Neural progenitor cell (in vitro differentiated cells): Measurements from ENCODE around the gene CDR2L. TPM values are rescaled to one million over a fixed set of nuclear protein-coding genes. Genes with fewer than 3 reads are reported as not detected.

Source experiments
- DNase-seq: peaks from one replicate; pipeline ENCODE4 v3.0.0-alpha.2; 2016; ENCODE audit warnings: low spot score
- H2AFZ ChIP-seq: fragments of 200-600 bp; sonication (generic); replicated peaks from 2 replicates; pipeline ENCODE4 v1.6.1; 2016; ENCODE audit warnings: antibody characterized with exemption
- H3F3A ChIP-seq: fragments of 200-600 bp; sonication (generic); 2 replicates; pipeline ENCODE4 v1.6.1; 2016; ENCODE audit warnings: antibody characterized with exemption, low read depth
- H3K27ac ChIP-seq: fragments of 200-600 bp; sonication (generic); 2 replicates; pipeline ENCODE4 v1.5.1; 2016; ENCODE audit warnings: mild to moderate bottlenecking
- H3K27me3 ChIP-seq: fragments of 200-600 bp; sonication (generic); 2 replicates; pipeline ENCODE4 v1.6.1; 2016; ENCODE audit warnings: mild to moderate bottlenecking, moderate library complexity
- H3K36me3 ChIP-seq: fragments of 200-600 bp; sonication (generic); 2 replicates; pipeline ENCODE4 v1.5.1; 2016
- H3K4me1 ChIP-seq: fragments of 200-600 bp; sonication (generic); 2 replicates; pipeline ENCODE4 v1.6.1; 2016; ENCODE audit warnings: mixed run types
- H3K4me2 ChIP-seq: fragments of 200-600 bp; sonication (generic); 2 replicates; pipeline ENCODE4 v1.6.1; 2016
- H3K4me3 ChIP-seq: fragments of 200-600 bp; sonication (generic); 2 replicates; pipeline ENCODE4 v1.5.1; 2016
- H3K79me2 ChIP-seq: fragments of 200-600 bp; sonication (generic); 2 replicates; pipeline ENCODE4 v1.6.1; 2016; ENCODE audit warnings: low read depth
- H3K9ac ChIP-seq: fragments of 200-600 bp; sonication (generic); 2 replicates; pipeline ENCODE4 v1.6.1; 2016
- H3K9me3 ChIP-seq: fragments of 200-600 bp; sonication (generic); 2 replicates; pipeline ENCODE4 v1.5.1; 2016; ENCODE audit warnings: low read depth
- H4K20me1 ChIP-seq: fragments of 200-600 bp; sonication (generic); 2 replicates; pipeline ENCODE4 v1.6.1; 2016; ENCODE audit warnings: low read depth
- H3K27ac Mint-ChIP-seq: 3 replicates; pipeline ENCODE4 v1.8.0; 2021; ENCODE audit warnings: mixed read lengths
- H3K27me3 Mint-ChIP-seq: 2 replicates; pipeline ENCODE4 v1.8.0; 2022; ENCODE audit warnings: low read depth, mild to moderate bottlenecking, inconsistent platforms, moderate library complexity, mixed read lengths; ENCODE audit not compliant: insufficient read depth
- H3K36me3 Mint-ChIP-seq: 3 replicates; pipeline ENCODE4 v1.8.0; 2021; ENCODE audit warnings: mixed read lengths
- H3K4me1 Mint-ChIP-seq: 3 replicates; pipeline ENCODE4 v1.8.0; 2021; ENCODE audit warnings: mixed read lengths
- H3K4me3 Mint-ChIP-seq: 3 replicates; pipeline ENCODE4 v1.8.0; 2021; ENCODE audit warnings: mild to moderate bottlenecking, moderate library complexity, mixed read lengths
- H3K9me3 Mint-ChIP-seq: 3 replicates; pipeline ENCODE4 v1.8.0; 2020; ENCODE audit warnings: mixed read lengths
- CTCF ChIP-seq: fragments of 200-600 bp; sonication (generic); IDR thresholded peaks from 2 replicates; pipeline ENCODE4 v1.5.1; 2017; ENCODE audit warnings: antibody characterized with exemption, mild to moderate bottlenecking
- EZH2 ChIP-seq: fragments of 200-600 bp; sonication (generic); IDR thresholded peaks from 2 replicates; pipeline ENCODE4 v1.6.1; 2017; ENCODE audit warnings: antibody characterized with exemption, mild to moderate bottlenecking, moderate library complexity
- EZH2phosphoT487 ChIP-seq: fragments of 200-600 bp; sonication (generic); IDR thresholded peaks from 2 replicates; pipeline ENCODE4 v1.6.1; 2017; ENCODE audit warnings: antibody characterized with exemption
- total RNA-seq: library from RNA; depleted of rRNA; stranded (reverse); fragments of >200 nt; gene quantifications from 2 replicates; pipeline ENCODE4 v1.2.3, GENCODE V29; 2015; ENCODE audit warnings: low replicate concordance

CDR2L gene
- total RNA-seq, 1 donor from 2014 or later, result 4.0 TPM

GRCh38 chr17:75030161-75030560, 42.7 kb downstream of the CDR2L start:
- Histone ChIP-seq H3F3A (peaks cover 15% of the 10 kb centered on the region), H3K4me2 (no peak overlapping the region), H3K4me3 (no peak overlapping the region), H3K36me3 (no peaks in the 10 kb centered on the region), H3K4me1 (no peaks in the 10 kb centered on the region), H3K9me3 (no peaks in the 10 kb centered on the region), H2AFZ (no peak overlapping the region), H3K27me3 (no peaks in the 10 kb centered on the region), H3K79me2 (no peaks in the 10 kb centered on the region), H4K20me1 (no peaks in the 10 kb centered on the region), H3K9ac (no peak overlapping the region), H3K27ac (no peak overlapping the region)
- no peak overlapping the region for H3K27ac Mint-ChIP-seq
- TF ChIP-seq CTCF, result no peak
- no peak for TF ChIP-seq EZH2phosphoT487
- H3K9me3 Mint-ChIP-seq, result peaks cover 36% of the 10 kb centered on the region
- peaks cover 29% of the 10 kb centered on the region for H3K27me3 Mint-ChIP-seq
- peaks cover 5% of the 10 kb centered on the region for H3K36me3 Mint-ChIP-seq
- DNase-seq, result no peak
- no peak overlapping the region for H3K4me3 Mint-ChIP-seq
- peaks cover 21% of the 10 kb centered on the region for H3K4me1 Mint-ChIP-seq

- H3K27me3 Mint-ChIP-seq, result peaks cover 35% of the 10 kb centered on the region
- H3K4me1 Mint-ChIP-seq, result peaks cover 23% of the 10 kb centered on the region
- no peak overlapping the region for H3K27ac Mint-ChIP-seq
- no peaks in the 10 kb centered on the region for H3K9me3 ChIP-seq
- H3K4me3 Mint-ChIP-seq, result peak overlapping the region; percentile 93
- H4K20me1 ChIP-seq, result no peaks in the 10 kb centered on the region
- no peaks in the 10 kb centered on the region for H3K4me1 ChIP-seq
- H3K27me3 ChIP-seq, result no peaks in the 10 kb centered on the region
- peak overlapping the region; percentile 77 for H3K4me2 ChIP-seq
- peak; percentile 40 for DNase-seq
- peaks cover 34% of the 10 kb centered on the region for H3K9me3 Mint-ChIP-seq
- TF ChIP-seq EZH2 (no peak), EZH2phosphoT487 (no peak), CTCF (no peak)
- no peak overlapping the region for H2AFZ ChIP-seq
- H3K36me3 Mint-ChIP-seq, result peaks cover 5% of the 10 kb centered on the region
- H3K36me3 ChIP-seq, result no peaks in the 10 kb centered on the region
- H3K27ac ChIP-seq, result no peak overlapping the region
- H3F3A ChIP-seq, result peaks cover 33% of the 10 kb centered on the region
- peak overlapping the region; percentile 94 for H3K4me3 ChIP-seq
- H3K9ac ChIP-seq, result no peak overlapping the region
- H3K79me2 ChIP-seq, result no peaks in the 10 kb centered on the region
Measured at GRCh38 chr17:75031972-75032719, 44.7 kb downstream of the CDR2L start.

GRCh38 chr17:75032720-75033280, 45.4 kb downstream of the CDR2L start:
- peak overlapping the region; percentile 82 for H2AFZ ChIP-seq
- DNase-seq, result no peak
- no peak for TF ChIP-seq CTCF
- TF ChIP-seq EZH2phosphoT487, result no peak
- no peak for TF ChIP-seq EZH2
- no peaks in the 10 kb centered on the region for H3K27me3 ChIP-seq
- peaks cover 36% of the 10 kb centered on the region for H3F3A ChIP-seq
- H3K9me3 ChIP-seq, result no peaks in the 10 kb centered on the region
- Mint-ChIP-seq H3K4me1 (peaks cover 23% of the 10 kb centered on the region), H3K4me3 (peak overlapping the region; percentile 93), H3K27me3 (peaks cover 35% of the 10 kb centered on the region), H3K9me3 (peaks cover 34% of the 10 kb centered on the region), H3K36me3 (peaks cover 5% of the 10 kb centered on the region), H3K27ac (no peak overlapping the region)
- no peaks in the 10 kb centered on the region for H3K36me3 ChIP-seq
- no peak overlapping the region for H3K27ac ChIP-seq
- no peaks in the 10 kb centered on the region for H3K79me2 ChIP-seq
- H3K4me3 ChIP-seq, result peak overlapping the region; percentile 94
- H3K4me2 ChIP-seq, result peak overlapping the region; percentile 77
- no peaks in the 10 kb centered on the region for H4K20me1 ChIP-seq
- no peaks in the 10 kb centered on the region for H3K4me1 ChIP-seq
- no peak overlapping the region for H3K9ac ChIP-seq
